GM12878 (cell line): ENCODE data around the gene RAPGEF3. TPM values are rescaled to one million over a fixed set of nuclear protein-coding genes. Genes with fewer than 3 reads are reported as not detected.

Source experiments
- ATAC-seq: fragments of 200-7000 bp; cut with Tn5 transposase; 3 replicates; pipeline ENCODE4 v1.9.1; 2020; ENCODE audit warnings: mild to moderate bottlenecking, moderate library complexity
- BruUV-seq: library from RNA; stranded (reverse); fragments of 400-500 nt; replicated peaks from 2 replicates; lab custom pipeline; 2021; lab: Mats Ljungman, UMichigan
- CTCF ChIA-PET: fragments of 300-600 bp; sonication (Branson Sonifier 250); formaldehyde crosslinking; extraction: SDS; loops from one replicate; lab custom pipeline; 2021; ENCODE audit warnings: inconsistent platforms; lab: Yijun Ruan, JAX
- POLR2A ChIA-PET: fragments of 350-600 bp; formaldehyde crosslinking; extraction: SDS; loops from one replicate; lab custom pipeline; 2021; ENCODE audit warnings: inconsistent platforms; lab: Charles Lee
- RAD21 ChIA-PET: fragments of 300-600 bp; sonication (Branson Sonifier 250); formaldehyde crosslinking; loops from one replicate; lab custom pipeline; 2023; ENCODE audit warnings: antibody characterized with exemption; ENCODE audit not compliant: unreplicated experiment; lab: Charles Lee
- SMC1A ChIA-PET: fragments of 300-600 bp; sonication (Branson Sonifier 250); formaldehyde crosslinking; loops from one replicate; lab custom pipeline; 2023; ENCODE audit not compliant: unreplicated experiment, uncharacterized antibody; lab: Charles Lee
- DNase-seq: peaks from one replicate; pipeline ENCODE4 v3.0.0-alpha.2; 2011; ENCODE audit warnings: low read depth, low spot score
- FAIRE-seq: peaks from 3 replicates; lab custom pipeline; 2011; peaks lifted over from hg19 to GRCh38; lab: Jason Lieb, UNC
- H2AFZ ChIP-seq: 2 replicates; pipeline ENCODE4 v1.6.0; 2011; ENCODE audit warnings: low read depth, low read length, control low read depth; ENCODE audit not compliant: control insufficient read depth
- H3K27ac ChIP-seq: 2 replicates; pipeline ENCODE4 v1.5.1; 2011; ENCODE audit warnings: control low read depth; ENCODE audit not compliant: control insufficient read depth, insufficient read depth
- H3K27me3 ChIP-seq, 2 experiments: replicated peaks in 1 of 2; 2 replicates each; pipeline versions ENCODE4 v1.6.0 to v1.6.1; 2011; ENCODE audit warnings: low read length in 1 of 2; ENCODE audit not compliant: control insufficient read depth in 2 of 2, insufficient read depth in 2 of 2
- H3K36me3 ChIP-seq, 2 experiments: 2 replicates each; pipeline ENCODE4 v1.5.1; 2011; ENCODE audit warnings: low read length in 1 of 2; ENCODE audit not compliant: control insufficient read depth in 2 of 2, insufficient read depth in 2 of 2
- H3K4me1 ChIP-seq: 2 replicates; pipeline ENCODE4 v1.6.1; 2011; ENCODE audit warnings: mild to moderate bottlenecking, low read length, moderate library complexity, mixed read lengths; ENCODE audit not compliant: control insufficient read depth, insufficient read depth
- H3K4me2 ChIP-seq: 2 replicates; pipeline ENCODE4 v1.6.0; 2011; ENCODE audit warnings: control low read depth; ENCODE audit not compliant: control insufficient read depth, insufficient read depth
- H3K4me3 ChIP-seq: fragments of 200-600 bp; sonication (generic); 2 replicates; pipeline ENCODE4 v1.5.1; 2016
- H3K79me2 ChIP-seq: 2 replicates; pipeline ENCODE4 v1.6.0; 2011; ENCODE audit warnings: low read length; ENCODE audit not compliant: control insufficient read depth, insufficient read depth
- H3K9ac ChIP-seq: 2 replicates; pipeline ENCODE4 v1.8.0; 2011; ENCODE audit warnings: low read length, control low read depth, mixed read lengths; ENCODE audit not compliant: control insufficient read depth, insufficient read depth
- H3K9me3 ChIP-seq: replicated peaks from 3 replicates; pipeline ENCODE4 v1.5.1; 2011; ENCODE audit warnings: mild to moderate bottlenecking, low read length; ENCODE audit not compliant: control insufficient read depth, insufficient read depth
- H4K20me1 ChIP-seq: 2 replicates; pipeline ENCODE4 v1.6.0; 2011; ENCODE audit not compliant: control insufficient read depth, insufficient read depth
- CUX1 ChIP-seq: IDR thresholded peaks from 2 replicates; pipeline ENCODE4 v1.6.1; 2012; ENCODE audit warnings: improper control_type of control experiment, low read depth, low read length; ENCODE audit not compliant: insufficient replicate concordance
- EZH2 ChIP-seq: IDR thresholded peaks from 2 replicates; pipeline ENCODE4 v1.6.1; 2012; ENCODE audit warnings: low read depth, mild to moderate bottlenecking, control low read depth, inconsistent platforms, low read length, borderline replicate concordance; ENCODE audit not compliant: control insufficient read depth
- MEF2B ChIP-seq: fragments of 450-650 bp; IDR thresholded peaks from 2 replicates; pipeline ENCODE4 v1.6.1; 2018; ENCODE audit warnings: mild to moderate bottlenecking, moderate library complexity; ENCODE audit not compliant: partially characterized antibody, poor library complexity, severe bottlenecking
- MLLT1 ChIP-seq: fragments of 450-650 bp; IDR thresholded peaks from 2 replicates; pipeline ENCODE4 v1.6.1; 2016; ENCODE audit warnings: mild to moderate bottlenecking
- PML ChIP-seq: IDR thresholded peaks from 2 replicates; pipeline ENCODE4 v1.6.1; 2012; ENCODE audit warnings: low read length, inconsistent platforms
- RCOR1 ChIP-seq: conservative IDR thresholded peaks from 2 replicates; pipeline ENCODE4 v1.6.1; 2012; ENCODE audit warnings: low read depth, low read length, improper control_type of control experiment
- RELA ChIP-seq: fragments of 450-650 bp; IDR thresholded peaks from 2 replicates; pipeline ENCODE4 v1.8.0; 2014; ENCODE audit warnings: borderline replicate concordance; ENCODE audit not compliant: partially characterized antibody
- ZBTB33 ChIP-seq: fragments of 450-650 bp; IDR thresholded peaks from 2 replicates; pipeline ENCODE4 v1.6.1; 2017; ENCODE audit warnings: mild to moderate bottlenecking
- ZNF24 ChIP-seq: fragments of 450-650 bp; IDR thresholded peaks from 2 replicates; pipeline ENCODE4 v1.6.1; 2017; ENCODE audit warnings: antibody characterized with exemption, mild to moderate bottlenecking
- WGBS: methylation state at CpG from one replicate; pipeline ENCODE4 v1.1.6; 2016; ENCODE audit warnings: low lambda C conversion rate; ENCODE audit not compliant: insufficient replicate concordance, insufficient coverage; ENCODE audit errors: missing lambda C conversion rate; 5-methylcytosine and 5-hydroxymethylcytosine counted together
- in situ Hi-C: fragments of 300-500 bp; cut with MboI; formaldehyde crosslinking; loops from 9 replicates; pipeline ENCODE4 v1.14.3; 2018; ENCODE audit warnings: mixed read lengths
- intact Hi-C: fragments of 100-400 bp; cut with micrococcal nuclease; formaldehyde crosslinking; loops from one replicate; pipeline ENCODE4 v1.14.2; 2022; ENCODE audit not compliant: unreplicated experiment
- polyA plus RNA-seq, 11 experiments: library from polyadenylated mRNA; depleted of rRNA in 4 of 11; unstranded in 6 of 11; stranded (reverse) in 5 of 11; fragments of >200 nt; fragmentation: Nextera tagmentation in 4 of 11; fragmentation: Illumina TruSeq in 1 of 11; extraction: Ambion mirVana in 4 of 11; extraction: Trizol in 1 of 11; gene quantifications; 1 replicate in 1 of 11; 2 replicates in 10 of 11; pipeline versions ENCODE4 v1.2.1 to v1.2.3, GENCODE V29; 2011 to 2016; ENCODE audit warnings: inconsistent platforms in 2 of 11, missing spikeins in 2 of 11, low read depth in 1 of 11
- total RNA-seq, 4 experiments: library from RNA; depleted of rRNA in 3 of 4; stranded (reverse); fragments of >200 nt in 3 of 4; fragmentation: Illumina TruSeq in 1 of 4; extraction: Trizol in 1 of 4; gene quantifications; 2 replicates each; pipeline versions ENCODE4 v1.2.1 to v1.2.3, GENCODE V29; 2013 to 2021

RAPGEF3 gene
- total and polyA plus RNA-seq, 10 of the 15 experiments (the other 5 are each of a cell fraction or from before 2014, with no cell fraction given), result 0.02 to 0.92 (median 0.31) TPM; not detected in 2

- TF ChIP-seq PML, result no peak
- no peak for TF ChIP-seq ZNF24
- TF ChIP-seq RCOR1, result no peak
- TF ChIP-seq MLLT1, result no peak
- TF ChIP-seq MEF2B, result no peak
These were observed 8.0 kb upstream of the RAPGEF3 start (continued) for GRCh38 chr12:47766502-47767215.

- FAIRE-seq, result no peak
- POLR2A ChIA-PET, result interaction anchor here (0.9 kb wide), 1 partner anchor 41 kb away, joined by 3 read pairs; no protein-coding TSS in a partner anchor
- no peak for TF ChIP-seq ZBTB33
- TF ChIP-seq RELA, result no peak
- TF ChIP-seq CUX1, result no peak
- TF ChIP-seq EZH2, result no peak
These were observed 5.0 kb upstream of the RAPGEF3 start for GRCh38 chr12:47763481-47764346.

More at GRCh38 chr12:47763481-47764346, 5.0 kb upstream of the RAPGEF3 start:
- H3K9me3 ChIP-seq, result no peaks in the 10 kb centered on the region
- H3K27ac ChIP-seq, result no peak overlapping the region
- ChIA-PET CTCF (interaction anchor here (0.9 to 14.5 kb wide), 6 partner anchors 9 to 112 kb away, joined by 3 to 507 read pairs (median 5); partner anchors contain the start of gene SLC48A1), RAD21 (interaction anchor here (1.2 to 12.6 kb wide), 3 partner anchors 21 to 74 kb away, joined by 4 to 237 read pairs (median 11); no protein-coding TSS in a partner anchor), SMC1A (interaction anchor here (0.8 to 12.2 kb wide), 5 partner anchors 8 to 47 kb away, joined by 3 to 277 read pairs (median 5); no protein-coding TSS in a partner anchor)
- BruUV-seq, result no TSS peak
- no peak overlapping the region for H3K9ac ChIP-seq
- no peak overlapping the region for H3K4me2 ChIP-seq
- H3K4me3 ChIP-seq, result no peak overlapping the region
- H3K4me1 ChIP-seq, result peaks cover 6% of the 10 kb centered on the region; the same call in 1 of the 2 replicates
- intact Hi-C loops, result no loop called here
- H3K79me2 ChIP-seq, result no peaks in the 10 kb centered on the region
- no peak for ATAC-seq
- 60% methylated on average over 8 of the region's 8 CpGs for WGBS
- DNase-seq, result no peak
- in situ Hi-C loops, result no loop called here
- no peak overlapping the region for H2AFZ ChIP-seq
- H4K20me1 ChIP-seq, result no peaks in the 10 kb centered on the region
- no peaks in the 10 kb centered on the region for H3K27me3 ChIP-seq
- no peaks in the 10 kb centered on the region for H3K36me3 ChIP-seq
